ENCODE measurements around the gene OSTC.

Gene OSTC

GRCh38 chr4:108620101-108620932 is 30.1 kb upstream of the OSTC start, which contains the start of gene RPL34:
Gene RPL34 (plus strand): TSS chr4:108620576. CDS start chr4:108621960, 1,384 bp downstream.
- peaks cover 36% of the 10 kb centered on the region for H4K20me1 ChIP-seq (ENCODE audit: insufficient read depth, low read length)
- H3K27ac ChIP-seq (ENCODE audit: low read length): peak within 1 kb of the TSS; percentile 66
- H2AFZ ChIP-seq (ENCODE audit: low read depth, low read length): peak within 1 kb of the TSS; percentile 96
- H3K4me2 ChIP-seq (ENCODE audit: low read length): peak within 1 kb of the TSS; percentile 98
- H3K4me1 ChIP-seq (ENCODE audit: low read length): peaks cover 23% of the 10 kb centered on the region
- H3K4me3 ChIP-seq (ENCODE audit: low read length): peak within 1 kb of the TSS; percentile 100
- H3K36me3 ChIP-seq (replicated peaks; ENCODE audit: low read depth, low read length): peaks cover 40% of the 10 kb centered on the region
- no peaks in the 10 kb centered on the region for H3K9me3 ChIP-seq (ENCODE audit: insufficient read depth, low read length)
- no peaks in the 10 kb centered on the region for H3K27me3 ChIP-seq (ENCODE audit: low read depth, low read length)
- TF ChIP-seq EZH2phosphoT487 (IDR thresholded peaks at IDR 0.05; ENCODE audit: low read depth): no peak
- TF ChIP-seq, protein P1, sequence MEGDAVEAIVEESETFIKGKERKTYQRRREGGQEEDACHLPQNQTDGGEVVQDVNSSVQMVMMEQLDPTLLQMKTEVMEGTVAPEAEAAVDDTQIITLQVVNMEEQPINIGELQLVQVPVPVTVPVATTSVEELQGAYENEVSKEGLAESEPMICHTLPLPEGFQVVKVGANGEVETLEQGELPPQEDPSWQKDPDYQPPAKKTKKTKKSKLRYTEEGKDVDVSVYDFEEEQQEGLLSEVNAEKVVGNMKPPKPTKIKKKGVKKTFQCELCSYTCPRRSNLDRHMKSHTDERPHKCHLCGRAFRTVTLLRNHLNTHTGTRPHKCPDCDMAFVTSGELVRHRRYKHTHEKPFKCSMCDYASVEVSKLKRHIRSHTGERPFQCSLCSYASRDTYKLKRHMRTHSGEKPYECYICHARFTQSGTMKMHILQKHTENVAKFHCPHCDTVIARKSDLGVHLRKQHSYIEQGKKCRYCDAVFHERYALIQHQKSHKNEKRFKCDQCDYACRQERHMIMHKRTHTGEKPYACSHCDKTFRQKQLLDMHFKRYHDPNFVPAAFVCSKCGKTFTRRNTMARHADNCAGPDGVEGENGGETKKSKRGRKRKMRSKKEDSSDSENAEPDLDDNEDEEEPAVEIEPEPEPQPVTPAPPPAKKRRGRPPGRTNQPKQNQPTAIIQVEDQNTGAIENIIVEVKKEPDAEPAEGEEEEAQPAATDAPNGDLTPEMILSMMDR (IDR thresholded peaks at IDR 0.05; ENCODE audit: low read depth, low read length): no peak
- H3K79me2 ChIP-seq (ENCODE audit: low read length): peaks cover 49% of the 10 kb centered on the region
- H3K9ac ChIP-seq (ENCODE audit: low read length): peak within 1 kb of the TSS; percentile 98

GRCh38 chr4:108620933-108621905 is 29.2 kb upstream of the OSTC start:
- Histone ChIP-seq H3K4me3 (ENCODE audit: low read length) (peak overlapping the region; percentile 100), H2AFZ (ENCODE audit: low read depth, low read length) (peak overlapping the region; percentile 67; the same call in 1 of the 2 replicates), H3K27ac (ENCODE audit: low read length) (peak overlapping the region; percentile 66), H3K79me2 (ENCODE audit: low read length) (peaks cover 55% of the 10 kb centered on the region), H3K27me3 (ENCODE audit: low read depth, low read length) (no peaks in the 10 kb centered on the region), H3K4me2 (ENCODE audit: low read length) (peak overlapping the region; percentile 98), H3K9ac (ENCODE audit: low read length) (peak overlapping the region; percentile 98), H3K4me1 (ENCODE audit: low read length) (peaks cover 23% of the 10 kb centered on the region), H3K36me3 (replicated peaks; ENCODE audit: low read depth, low read length) (peaks cover 49% of the 10 kb centered on the region), H4K20me1 (ENCODE audit: insufficient read depth, low read length) (peaks cover 36% of the 10 kb centered on the region), H3K9me3 (ENCODE audit: insufficient read depth, low read length) (no peaks in the 10 kb centered on the region)
- no peak for TF ChIP-seq EZH2phosphoT487 (IDR thresholded peaks at IDR 0.05; ENCODE audit: low read depth)
- TF ChIP-seq, protein P1 (IDR thresholded peaks at IDR 0.05; ENCODE audit: low read depth, low read length): no peak

GRCh38 chr4:108622022-108622421 is 28.4 kb upstream of the OSTC start:
- H3K4me1 ChIP-seq (ENCODE audit: low read length): peaks cover 23% of the 10 kb centered on the region
- TF ChIP-seq, protein P1 (IDR thresholded peaks at IDR 0.05; ENCODE audit: low read depth, low read length): no peak
- no peak for TF ChIP-seq EZH2phosphoT487 (IDR thresholded peaks at IDR 0.05; ENCODE audit: low read depth)
- 0 out of 2 replicates have a peak overlapping the region, but pooled peaks have one; percentile 98 for H3K9ac ChIP-seq (ENCODE audit: low read length)
- no peaks in the 10 kb centered on the region for H3K27me3 ChIP-seq (ENCODE audit: low read depth, low read length)
- H3K9me3 ChIP-seq (ENCODE audit: insufficient read depth, low read length): no peaks in the 10 kb centered on the region
- peaks cover 53% of the 10 kb centered on the region for H3K36me3 ChIP-seq (replicated peaks; ENCODE audit: low read depth, low read length)
- H3K4me3 ChIP-seq (ENCODE audit: low read length): peak overlapping the region; percentile 100
- peaks cover 36% of the 10 kb centered on the region for H4K20me1 ChIP-seq (ENCODE audit: insufficient read depth, low read length)
- no peak overlapping the region for H2AFZ ChIP-seq (ENCODE audit: low read depth, low read length)
- H3K79me2 ChIP-seq (ENCODE audit: low read length): peaks cover 55% of the 10 kb centered on the region
- H3K4me2 ChIP-seq (ENCODE audit: low read length): peak overlapping the region; percentile 98
- H3K27ac ChIP-seq (ENCODE audit: low read length): no peak overlapping the region
